T-cell (primary cell): ENCODE measurements around the gene ERICH3. TPM values are rescaled to one million over a fixed set of nuclear protein-coding genes. Genes with fewer than 3 reads are reported as not detected.
A peak's percentile ranks its signal among the peaks of the same experiment; 100 is the strongest.

Source experiments
- ATAC-seq, 4 experiments: fragments of 200-7000 bp in 3 of 4; fragments of 150-1000 bp in 1 of 4; cut with Tn5 transposase; replicated peaks in 1 of 4; 1 replicate in 3 of 4; 2 replicates in 1 of 4; pipeline ENCODE4 v1.10.0; 2021; ENCODE audit warnings: moderate library complexity in 3 of 4, mild to moderate bottlenecking in 2 of 4, moderate number of reproducible peaks in 1 of 4
- CTCF ChIA-PET, 2 donors: fragments of 300-600 bp; sonication (Branson Sonifier 250); formaldehyde crosslinking; loops; one replicate each; lab custom pipeline; 2022; ENCODE audit warnings: antibody characterized with exemption in 2 of 2; lab: Charles Lee
- POLR2A ChIA-PET, 2 donors: fragments of 300-600 bp; sonication (Branson Sonifier 250); formaldehyde crosslinking; loops; one replicate each; lab custom pipeline; 2022; ENCODE audit warnings: antibody characterized with exemption in 2 of 2; lab: Charles Lee
- DNase-seq, 35 experiments: peaks; one replicate each; pipeline versions ENCODE4 v3.0.0 to v3.0.0-alpha.2; 2013 to 2023
- H3K27ac ChIP-seq: one replicate; pipeline ENCODE4 v1.5.1; 2013; ENCODE audit warnings: low read length
- H3K27me3 ChIP-seq, 2 experiments: replicated peaks in 1 of 2; 1 replicate in 1 of 2; 2 replicates in 1 of 2; pipeline versions ENCODE4 v1.6.1 to v1.7.0; 2013; ENCODE audit warnings: low read length in 1 of 2, mixed read lengths in 1 of 2; ENCODE audit not compliant: control insufficient read depth in 2 of 2, insufficient read depth in 2 of 2; ENCODE audit errors: extremely low read depth in 1 of 2
- H3K36me3 ChIP-seq, 2 donors: 1 replicate in 1 of 2; 2 replicates in 1 of 2; pipeline versions ENCODE4 v1.6.1 to v1.7.0; 2013; ENCODE audit warnings: low read length in 1 of 2; ENCODE audit not compliant: control insufficient read depth in 2 of 2, insufficient read depth in 1 of 2; ENCODE audit errors: extremely low read depth in 1 of 2
- H3K4me1 ChIP-seq, 2 experiments: 1 replicate in 1 of 2; 2 replicates in 1 of 2; pipeline versions ENCODE4 v1.6.1 to v1.7.0; 2013; ENCODE audit warnings: low read length in 2 of 2, mixed read lengths in 1 of 2; ENCODE audit not compliant: insufficient read depth in 2 of 2, control insufficient read depth in 1 of 2; ENCODE audit errors: extremely low read depth in 1 of 2
- H3K4me3 ChIP-seq, 2 donors: 1 replicate in 1 of 2; 2 replicates in 1 of 2; pipeline versions ENCODE4 v1.5.1 to v1.7.0; 2013; ENCODE audit warnings: mild to moderate bottlenecking in 2 of 2, low read length in 1 of 2, moderate library complexity in 1 of 2; ENCODE audit not compliant: control insufficient read depth in 1 of 2; ENCODE audit errors: extremely low read depth in 1 of 2
- H3K9me3 ChIP-seq: 2 replicates; pipeline ENCODE4 v1.7.0; 2013
- H3K27ac Mint-ChIP-seq, 2 donors: one replicate each; pipeline ENCODE4 v1.8.0; 2020 to 2021; ENCODE audit warnings: mild to moderate bottlenecking in 2 of 2, mixed read lengths in 2 of 2
- H3K27me3 Mint-ChIP-seq, 2 donors: one replicate each; pipeline ENCODE4 v1.8.0; 2021 to 2022; ENCODE audit warnings: mixed read lengths in 2 of 2
- H3K36me3 Mint-ChIP-seq: one replicate; pipeline ENCODE4 v1.8.0; 2021; ENCODE audit warnings: mixed read lengths
- H3K4me1 Mint-ChIP-seq, 3 donors: one replicate each; pipeline ENCODE4 v1.8.0; 2020 to 2022; ENCODE audit warnings: mixed read lengths in 3 of 3, mild to moderate bottlenecking in 1 of 3
- H3K4me3 Mint-ChIP-seq, 3 donors: one replicate each; pipeline ENCODE4 v1.8.0; 2020 to 2022; ENCODE audit warnings: mild to moderate bottlenecking in 3 of 3, mixed read lengths in 3 of 3, moderate library complexity in 3 of 3
- H3K9me3 Mint-ChIP-seq, 3 donors: one replicate each; pipeline ENCODE4 v1.8.0; 2020 to 2022; ENCODE audit warnings: mixed read lengths in 3 of 3
- WGBS: methylation state at CpG from one replicate; pipeline ENCODE4 v1.1.5; 2013; ENCODE audit warnings: missing lambda C conversion rate; ENCODE audit not compliant: insufficient coverage; 5-methylcytosine and 5-hydroxymethylcytosine counted together
- total RNA-seq, 35 experiments: library from RNA in 6 of 35; stranded (reverse) in 6 of 35; fragments of 120-200 nt in 1 of 35; gene quantifications; one replicate each; pipeline versions ENCODE4 v1.2.1 to v1.2.4 and lab custom pipeline; 2013 to 2026

The ERICH3 gene
- total RNA-seq, 5 donors from 2014 or later (not counting 1 experiment from before 2014, with no cell fraction given): 0.03 TPM; not detected in 4

DNA sequence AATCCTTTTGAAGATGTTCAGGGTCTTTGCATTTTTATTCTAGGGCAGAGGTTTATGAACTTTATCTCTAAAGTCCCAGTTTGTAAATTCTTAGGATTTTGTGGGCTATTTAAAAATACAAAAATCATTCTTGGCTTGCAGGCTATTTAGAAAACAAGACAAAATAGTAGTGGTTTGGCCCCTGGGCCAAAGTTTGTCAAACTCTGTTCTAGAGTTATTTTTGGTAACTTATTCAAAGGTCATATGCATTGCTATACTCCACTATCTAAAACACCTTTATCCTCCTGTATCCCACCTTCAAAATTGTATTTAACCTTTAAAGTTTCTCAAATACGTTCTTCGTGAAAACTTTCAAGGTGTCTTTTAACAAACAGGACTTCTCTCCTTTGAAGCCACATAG, 85.7 kb downstream of the ERICH3 start:
- 100% methylated on average over 2 of the region's 2 CpGs for WGBS
- Mint-ChIP-seq H3K27ac (no peak overlapping the region), H3K4me1 (peaks cover 0 to 3% (median 2%) of the 10 kb centered on the region in 3 donors), H3K4me3 (no peak overlapping the region), H3K36me3 (no peaks in the 10 kb centered on the region), H3K9me3 (peaks cover 0 to 4% (median 0%) of the 10 kb centered on the region in 3 donors), H3K27me3 (peaks cover 3 to 5% of the 10 kb centered on the region in 2 donors)
- no peaks in the 10 kb centered on the region for H3K27me3 ChIP-seq
- no peak for ATAC-seq
- ChIA-PET CTCF (no interaction called here), POLR2A (no interaction called here)
- no peak overlapping the region for H3K4me3 ChIP-seq
- H3K4me1 ChIP-seq: no peaks in the 10 kb centered on the region
- no peaks in the 10 kb centered on the region for H3K9me3 ChIP-seq
- no peaks in the 10 kb centered on the region for H3K36me3 ChIP-seq
- no peak for DNase-seq
- H3K27ac ChIP-seq: no peak overlapping the region

DNA sequence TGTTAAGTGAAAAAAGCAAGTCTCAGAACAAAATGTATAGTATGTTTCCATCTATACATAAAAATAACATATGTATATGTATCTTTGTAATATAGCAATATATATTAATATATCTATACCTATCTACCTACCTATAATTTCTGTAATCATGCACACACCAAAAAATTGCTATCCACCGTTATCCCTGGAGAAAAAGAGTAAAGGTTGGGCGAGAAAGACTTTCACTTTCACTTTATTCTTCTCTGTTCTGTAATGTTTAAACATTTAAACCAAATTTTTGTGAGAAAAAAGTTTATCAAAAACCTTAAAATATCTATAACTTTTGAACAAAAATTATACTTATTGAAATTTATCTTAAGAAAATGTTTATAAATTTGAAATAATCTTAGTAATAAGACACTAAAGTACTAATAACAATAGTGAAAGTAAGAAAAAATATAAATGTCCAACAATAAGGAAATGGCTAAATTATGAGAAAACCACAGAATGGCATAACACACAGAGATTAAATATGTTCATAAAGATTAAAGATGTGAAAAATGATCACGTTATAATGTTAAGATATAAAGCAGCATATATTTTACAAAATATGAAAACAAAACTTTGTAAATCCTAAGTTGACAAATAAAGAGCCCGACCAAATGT, 87.2 kb downstream of the ERICH3 start:
- Mint-ChIP-seq H3K36me3 (no peaks in the 10 kb centered on the region), H3K9me3 (peaks cover 0 to 4% (median 0%) of the 10 kb centered on the region in 3 donors), H3K4me3 (peak overlapping the region in 2 of 3 donors; percentile 14 to 62), H3K27me3 (peaks cover 3 to 5% of the 10 kb centered on the region in 2 donors), H3K4me1 (peaks cover 0 to 3% (median 2%) of the 10 kb centered on the region in 3 donors), H3K27ac (no peak overlapping the region)
- ChIA-PET CTCF (no interaction called here), POLR2A (no interaction called here)
- H3K4me3 ChIP-seq: no peak overlapping the region
- H3K27ac ChIP-seq: no peak overlapping the region
- H3K9me3 ChIP-seq: no peaks in the 10 kb centered on the region
- no peaks in the 10 kb centered on the region for H3K27me3 ChIP-seq
- H3K36me3 ChIP-seq: no peaks in the 10 kb centered on the region
- WGBS: no CpG with 5 or more reads among the region's 4 CpGs
- no peaks in the 10 kb centered on the region for H3K4me1 ChIP-seq
- no peak for ATAC-seq
- no peak for DNase-seq

DNA sequence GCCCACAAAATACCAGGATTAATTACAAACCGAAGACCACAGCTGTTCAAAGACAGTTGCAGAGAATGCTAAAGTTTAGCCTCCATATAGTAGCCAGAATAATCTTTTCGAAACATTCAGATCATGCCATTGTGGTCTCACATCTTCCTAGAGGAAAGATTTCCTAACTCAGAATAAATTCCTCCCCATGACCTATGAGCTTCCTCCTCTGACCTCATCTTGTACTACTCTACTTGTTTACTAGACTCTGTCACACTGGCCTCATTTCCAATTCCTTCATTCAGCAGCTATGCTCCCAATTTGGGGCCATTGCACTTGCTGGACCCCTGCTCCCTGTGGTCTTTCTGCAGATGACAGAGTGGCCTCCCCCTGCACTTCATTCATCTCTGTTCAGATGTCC, 89.4 kb downstream of the ERICH3 start:
- Histone ChIP-seq H3K27me3 (no peaks in the 10 kb centered on the region), H3K27ac (no peak overlapping the region), H3K4me3 (no peak overlapping the region), H3K36me3 (no peaks in the 10 kb centered on the region), H3K4me1 (no peaks in the 10 kb centered on the region), H3K9me3 (no peaks in the 10 kb centered on the region)
- no peaks in the 10 kb centered on the region for H3K9me3 Mint-ChIP-seq
- peaks cover 0 to 3% (median 2%) of the 10 kb centered on the region in 3 donors for H3K4me1 Mint-ChIP-seq
- ChIA-PET CTCF (no interaction called here), POLR2A (no interaction called here)
- H3K27me3 Mint-ChIP-seq: peaks cover 5% of the 10 kb centered on the region in 2 donors
- WGBS: 83% methylated on average over 1 of the region's 2 CpGs
- no peaks in the 10 kb centered on the region for H3K36me3 Mint-ChIP-seq
- no peak overlapping the region for H3K27ac Mint-ChIP-seq
- H3K4me3 Mint-ChIP-seq: no peak overlapping the region
- DNase-seq (no peak), ATAC-seq (no peak)

DNA sequence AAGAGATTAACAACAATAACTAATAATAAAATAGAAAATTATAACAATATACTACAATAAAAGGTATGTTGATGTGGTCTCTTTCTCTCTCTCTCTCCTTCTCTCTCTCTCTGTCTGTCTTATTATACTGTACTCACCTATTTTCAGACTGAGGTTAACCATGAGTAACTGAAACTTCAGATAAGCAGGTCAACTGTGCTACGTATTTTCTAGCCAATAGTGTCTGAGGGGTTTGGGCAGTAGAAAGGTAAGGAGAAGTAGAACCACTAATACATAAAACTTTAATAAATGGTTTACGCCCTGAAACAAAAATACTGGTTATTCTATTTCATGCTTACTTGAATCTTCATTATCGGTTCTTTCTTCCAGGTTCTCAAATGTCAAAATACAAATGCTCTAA, 90.2 kb downstream of the ERICH3 start:
- Mint-ChIP-seq H3K9me3 (no peaks in the 10 kb centered on the region), H3K27me3 (peaks cover 5% of the 10 kb centered on the region in 2 donors), H3K4me1 (peaks cover 0 to 3% (median 2%) of the 10 kb centered on the region in 3 donors), H3K27ac (no peak overlapping the region), H3K4me3 (no peak overlapping the region), H3K36me3 (no peaks in the 10 kb centered on the region)
- Histone ChIP-seq H3K9me3 (no peaks in the 10 kb centered on the region), H3K27ac (no peak overlapping the region), H3K4me1 (no peaks in the 10 kb centered on the region), H3K27me3 (no peaks in the 10 kb centered on the region), H3K36me3 (no peaks in the 10 kb centered on the region), H3K4me3 (no peak overlapping the region)
- DNase-seq (no peak), ATAC-seq (no peak)
- ChIA-PET POLR2A (no interaction called here), CTCF (no interaction called here)
- no CpG with 5 or more reads among the region's 3 CpGs for WGBS

DNA sequence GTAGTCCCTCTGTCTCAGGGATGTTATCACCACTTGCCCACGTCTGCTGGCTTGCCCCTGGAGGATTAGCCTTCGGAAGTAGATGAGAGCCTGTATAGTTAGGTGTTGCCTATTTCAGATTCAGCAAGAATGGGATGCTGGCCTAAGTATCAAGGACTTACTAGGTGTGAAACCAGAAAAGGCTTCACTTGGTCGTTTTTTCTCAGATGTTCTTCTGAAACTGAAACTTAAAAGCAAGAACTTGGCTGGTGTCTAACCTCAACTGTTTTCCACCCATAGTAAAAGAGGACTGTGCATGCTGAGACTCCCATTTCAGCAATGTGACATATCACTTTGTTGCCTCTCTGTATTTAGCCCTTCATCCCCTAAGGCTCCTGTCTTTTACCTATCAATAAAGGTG, 94.2 kb downstream of the ERICH3 start:
- no peaks in the 10 kb centered on the region for H3K36me3 Mint-ChIP-seq
- 60% methylated on average over 2 of the region's 3 CpGs for WGBS

DNA sequence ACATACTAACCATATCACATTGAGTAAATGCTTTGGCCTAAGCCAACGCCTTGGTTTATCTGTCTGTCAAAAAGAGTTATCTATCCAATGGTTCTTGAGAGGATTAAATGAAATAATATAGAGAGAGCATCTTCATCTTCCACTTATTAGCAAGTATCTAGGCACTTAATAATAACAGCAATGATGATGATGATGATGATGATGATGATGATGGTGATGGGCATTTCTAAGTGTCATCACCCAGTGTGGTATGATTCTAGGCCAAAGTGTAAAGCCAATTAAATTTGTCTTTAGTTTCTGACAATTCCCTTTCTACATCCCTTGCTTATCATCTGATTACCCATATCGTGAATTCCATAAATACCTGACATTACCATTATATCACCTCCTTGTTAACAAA, 95.5 kb downstream of the ERICH3 start:
- H3K36me3 Mint-ChIP-seq: no peaks in the 10 kb centered on the region
- no peak overlapping the region for H3K27ac Mint-ChIP-seq
- H3K4me1 Mint-ChIP-seq: no peaks in the 10 kb centered on the region
- H3K9me3 ChIP-seq: no peaks in the 10 kb centered on the region
- CTCF ChIA-PET: no interaction called here
- POLR2A ChIA-PET: no interaction called here
- WGBS: no CpG with 5 or more reads among the region's 2 CpGs
- peaks cover 2 to 3% of the 10 kb centered on the region in 2 donors for H3K27me3 Mint-ChIP-seq
- H3K9me3 Mint-ChIP-seq: no peaks in the 10 kb centered on the region
- no peaks in the 10 kb centered on the region for H3K4me1 ChIP-seq
- ATAC-seq: no peak
- H3K27me3 ChIP-seq: no peaks in the 10 kb centered on the region
- H3K36me3 ChIP-seq: no peaks in the 10 kb centered on the region
- H3K4me3 ChIP-seq: no peak overlapping the region
- no peak overlapping the region for H3K4me3 Mint-ChIP-seq
- no peak for DNase-seq
- no peak overlapping the region for H3K27ac ChIP-seq

More for the DNA sequence above, 94.2 kb downstream of the ERICH3 start:
- Mint-ChIP-seq H3K4me1 (no peaks in the 10 kb centered on the region), H3K27me3 (peaks cover 4 to 5% of the 10 kb centered on the region in 2 donors), H3K9me3 (no peaks in the 10 kb centered on the region), H3K27ac (no peak overlapping the region), H3K4me3 (no peak overlapping the region)
- no peaks in the 10 kb centered on the region for H3K27me3 ChIP-seq
- H3K36me3 ChIP-seq: no peaks in the 10 kb centered on the region
- ChIA-PET CTCF (interaction anchor here in 1 of 2 donors (1.2 kb wide), 1 partner anchor 153 kb away, joined by 3 read pairs; the partner anchor contains the start of genes CRYZ and TYW3), POLR2A (no interaction called here)
- no peak overlapping the region for H3K27ac ChIP-seq
- DNase-seq (peak in 1 of 35 experiments; percentile 12), ATAC-seq (no peak)
- H3K9me3 ChIP-seq: no peaks in the 10 kb centered on the region
- no peak overlapping the region for H3K4me3 ChIP-seq
- no peaks in the 10 kb centered on the region for H3K4me1 ChIP-seq
